ENCODE results near the gene ARL17B.
"Not testable (repeated sequence)": the region's sequence is repeated elsewhere in the genome, so short reads cannot be mapped to it uniquely, and the experiment has no call there.

ARL17B gene

DNA sequence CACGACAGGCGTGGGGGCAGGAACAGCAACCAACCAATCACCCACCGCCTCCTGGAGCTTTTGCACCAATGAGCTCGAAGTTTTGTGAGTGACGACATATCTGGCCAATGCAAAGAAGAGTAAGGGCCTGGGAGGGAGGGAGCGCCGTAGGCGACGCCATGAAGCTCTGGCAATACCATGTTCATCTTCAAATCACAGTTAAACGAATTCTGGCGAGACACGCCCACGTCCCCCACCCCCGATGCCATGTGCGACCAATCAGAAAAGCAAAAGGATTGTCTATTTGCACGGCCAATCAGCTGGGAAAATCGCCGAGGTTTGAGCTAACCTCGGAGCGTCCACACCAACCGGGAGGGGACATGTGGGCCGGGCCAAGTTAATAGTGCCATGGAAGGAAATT is at the start of gene ARL17B:
TSS of gene ARL17B (minus strand) at position 12 of the 400 bp plus-strand sequence. CDS start 3,369 bp downstream, outside the sequence.
- DNase-seq, result peak; percentile 90

DNA sequence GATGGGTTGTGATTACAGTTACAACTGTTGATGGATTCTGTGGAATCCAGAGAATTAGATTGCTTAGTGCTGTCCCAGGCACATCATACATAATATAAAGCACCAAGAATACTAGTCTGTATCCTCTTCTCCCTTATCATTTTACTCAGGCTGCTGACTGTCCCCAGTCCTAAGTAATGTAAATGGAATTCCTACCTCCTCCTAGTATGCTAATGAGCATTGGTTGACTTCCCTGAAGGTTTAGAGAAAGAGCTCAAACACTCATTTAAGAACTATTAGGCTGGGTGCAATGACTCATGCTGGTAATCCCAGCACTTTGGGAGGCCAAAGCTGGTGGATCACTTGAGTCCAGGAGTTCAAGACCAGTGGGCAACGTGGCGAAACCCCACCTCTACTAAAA is 48.3 kb upstream of the ARL17B start:
- not testable (repeated sequence) for DNase-seq

DNA sequence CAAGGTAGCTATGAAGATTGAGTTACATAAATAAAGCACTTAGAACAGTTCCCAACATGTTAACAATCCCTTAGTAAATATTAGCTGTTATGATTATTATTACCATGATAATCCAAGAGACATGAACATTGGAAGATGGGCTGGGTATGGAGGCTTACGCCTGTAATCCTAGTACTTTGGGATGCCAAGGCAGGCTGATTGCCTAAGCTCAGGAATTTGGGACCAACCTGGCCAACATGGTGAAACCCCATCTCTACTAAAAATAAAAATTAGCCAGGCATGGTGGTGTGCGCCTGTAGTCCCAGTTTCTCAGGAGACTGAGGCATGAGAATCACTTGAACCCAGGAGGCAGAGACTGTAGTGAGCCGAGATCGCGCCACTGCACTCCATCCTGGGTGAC is 45.6 kb upstream of the ARL17B start:
- not testable (repeated sequence) for DNase-seq

DNA sequence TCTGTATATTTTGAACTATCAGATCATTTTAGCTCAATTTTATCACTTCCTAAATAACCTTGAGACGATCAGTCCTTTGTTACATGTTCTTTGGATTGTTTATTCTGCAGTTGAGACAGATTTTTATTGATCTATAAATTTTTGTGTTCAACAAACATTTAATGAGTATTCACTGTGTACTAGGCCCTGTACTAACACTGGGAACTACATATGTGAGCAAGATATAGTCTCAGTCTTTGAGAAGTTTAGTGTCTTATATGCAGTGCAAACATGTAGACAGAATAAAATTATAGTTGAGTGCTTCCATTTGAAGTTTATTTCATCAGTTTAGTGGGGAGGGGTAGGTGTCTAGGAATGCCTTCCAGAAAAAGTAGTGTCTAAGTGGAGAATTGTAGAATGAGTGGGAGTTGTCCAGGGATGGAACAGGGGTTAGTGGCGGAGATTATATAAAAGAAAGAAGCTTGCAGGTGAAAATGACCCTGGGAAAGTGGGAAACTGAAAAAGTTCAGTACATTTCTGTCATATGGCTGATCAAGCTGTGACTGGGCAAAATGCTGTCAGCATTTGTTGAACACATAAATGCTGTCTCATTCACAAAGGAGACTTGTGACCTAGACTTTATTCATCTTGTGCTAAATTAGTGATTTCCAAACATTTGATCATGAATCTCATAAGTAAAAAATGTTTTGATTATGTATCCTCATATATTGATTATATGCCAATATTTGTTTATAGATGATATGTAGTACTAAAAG is 39.6 kb upstream of the ARL17B start:
- not testable (repeated sequence) for DNase-seq

DNA sequence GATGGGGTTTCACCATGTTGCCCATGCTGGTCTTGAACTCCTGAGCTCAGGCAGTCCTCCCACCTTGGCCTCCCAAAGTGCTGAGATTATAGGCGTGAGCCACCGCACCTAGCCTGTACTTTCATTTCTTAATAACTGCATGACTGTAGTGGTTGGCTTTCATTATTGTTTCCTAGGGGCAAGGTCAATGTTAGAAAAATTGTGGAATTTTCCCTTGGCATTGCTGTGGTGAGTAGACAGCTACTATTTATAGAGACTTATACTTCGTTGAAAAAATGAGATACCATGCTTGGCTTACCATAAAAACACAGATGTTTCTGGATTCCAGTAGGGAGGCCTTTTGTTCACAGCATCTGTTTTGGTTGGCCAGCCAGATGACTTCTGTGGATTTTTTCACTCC is 39.0 kb upstream of the ARL17B start:
- not testable (repeated sequence) for DNase-seq

DNA sequence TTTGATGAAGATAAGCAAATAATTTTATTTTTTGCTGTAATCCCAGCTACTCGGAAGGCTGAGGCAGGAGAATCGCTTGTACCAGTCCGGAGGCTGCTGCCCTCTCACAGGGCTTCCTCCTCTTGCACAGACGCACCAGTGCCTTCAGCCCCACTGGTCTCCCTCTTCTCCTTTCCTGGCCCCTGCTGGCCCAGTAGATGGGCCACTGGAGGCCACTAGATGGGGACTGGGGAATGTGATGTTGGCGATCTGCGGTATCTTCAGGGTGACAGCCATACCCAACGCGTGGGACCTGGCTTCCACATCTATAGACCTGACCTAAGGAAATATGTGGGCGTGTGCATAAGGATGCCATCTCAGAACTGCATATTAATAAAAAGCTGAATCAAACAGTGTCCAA is 38.4 kb upstream of the ARL17B start:
- not testable (repeated sequence) for DNase-seq

DNA sequence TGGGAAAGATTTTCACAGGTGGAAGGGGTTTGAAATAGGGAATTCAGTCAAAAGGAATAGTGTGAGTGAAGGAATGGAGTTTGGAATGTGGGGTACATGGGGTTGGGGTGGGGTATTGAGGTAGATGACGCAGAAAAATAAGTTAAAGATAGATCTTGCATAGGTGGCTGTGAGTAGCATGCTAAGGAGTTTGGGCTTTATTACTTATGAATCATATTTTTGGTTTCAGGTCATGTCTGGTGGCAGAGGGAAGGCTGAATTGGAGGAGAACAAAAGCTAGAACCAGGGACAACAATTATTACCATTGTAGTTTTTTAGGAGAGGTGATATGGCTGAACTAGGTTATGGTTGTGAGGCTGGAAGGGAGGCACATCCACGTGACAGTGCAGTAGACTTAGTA is 34.7 kb upstream of the ARL17B start:
- not testable (repeated sequence) for DNase-seq

DNA sequence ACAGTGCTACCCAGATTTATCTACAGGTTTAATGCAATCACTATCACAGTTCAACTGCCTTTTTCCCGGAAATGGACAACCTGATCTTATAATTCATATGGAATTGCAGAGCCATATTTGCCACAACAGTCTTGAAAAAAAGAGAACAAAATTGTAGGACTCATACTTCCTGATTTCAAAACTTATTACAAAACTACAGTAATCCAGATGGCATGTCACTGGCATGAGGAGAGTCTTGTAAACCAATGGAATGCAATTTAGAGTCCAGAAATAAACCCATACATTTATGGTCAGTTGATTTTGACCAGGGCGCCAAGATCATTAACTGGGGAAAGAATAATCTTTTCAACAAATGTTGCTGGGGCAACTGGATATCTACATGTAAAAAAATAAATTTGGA is 32.1 kb upstream of the ARL17B start:
- not testable (repeated sequence) for DNase-seq

DNA sequence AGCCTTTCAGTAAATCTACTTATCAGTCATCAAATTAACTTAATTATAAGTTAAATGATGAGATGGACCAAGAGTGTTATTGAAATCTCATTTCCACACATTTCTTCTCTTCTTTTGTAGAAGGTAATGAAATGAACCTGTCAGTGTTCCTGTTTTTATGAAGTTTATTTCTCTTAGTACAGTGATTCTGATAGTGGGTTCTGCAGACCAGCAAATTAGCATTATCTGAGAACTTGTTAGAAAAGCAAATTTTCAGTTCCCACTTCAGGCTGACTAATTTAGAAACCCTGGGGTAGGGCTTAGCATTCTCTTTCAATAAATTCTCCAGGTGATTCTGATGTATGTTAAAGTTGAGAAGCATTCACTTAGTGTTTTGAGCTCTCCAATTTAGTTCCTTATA is 23.9 kb upstream of the ARL17B start:
- DNase-seq, result not testable (repeated sequence)

DNA sequence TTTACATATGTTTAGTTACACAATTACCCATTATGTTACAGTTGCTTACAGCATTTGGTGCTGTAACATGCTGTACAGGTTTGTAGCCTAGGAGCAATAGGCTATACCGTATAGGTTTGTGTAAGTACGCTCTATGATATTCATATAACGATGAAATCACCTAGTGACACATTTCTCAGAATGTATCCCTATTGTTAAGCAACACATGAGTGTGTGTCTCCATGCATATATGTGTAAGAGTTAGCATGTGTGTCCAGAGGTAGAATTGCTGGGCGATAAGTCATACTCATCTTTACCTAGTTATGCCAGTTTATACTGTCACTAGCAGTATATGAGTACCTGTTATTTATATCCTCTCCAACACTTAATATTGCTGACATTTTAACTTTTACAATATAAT is 21.6 kb upstream of the ARL17B start:
- DNase-seq, result not testable (repeated sequence)

DNA sequence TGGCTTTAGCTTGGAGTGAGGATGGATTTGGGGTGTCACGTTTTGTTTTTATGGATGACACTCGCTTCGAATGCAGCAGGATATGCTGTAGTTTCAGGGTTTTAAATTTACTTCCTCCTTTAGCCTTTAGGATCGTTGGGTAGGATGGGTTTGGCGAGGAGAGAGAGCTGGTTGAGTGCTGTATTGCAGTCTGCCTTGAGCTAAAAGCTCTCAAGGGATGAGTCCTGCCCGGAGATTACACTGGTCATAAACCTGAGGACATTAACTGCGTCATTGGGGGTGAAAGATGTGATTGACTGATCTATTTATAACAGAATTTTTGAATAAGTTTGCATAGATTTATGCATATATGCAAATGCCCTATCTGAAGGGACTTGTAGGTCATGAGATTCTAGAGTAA is 11.9 kb upstream of the ARL17B start:
- DNase-seq, result not testable (repeated sequence)

DNA sequence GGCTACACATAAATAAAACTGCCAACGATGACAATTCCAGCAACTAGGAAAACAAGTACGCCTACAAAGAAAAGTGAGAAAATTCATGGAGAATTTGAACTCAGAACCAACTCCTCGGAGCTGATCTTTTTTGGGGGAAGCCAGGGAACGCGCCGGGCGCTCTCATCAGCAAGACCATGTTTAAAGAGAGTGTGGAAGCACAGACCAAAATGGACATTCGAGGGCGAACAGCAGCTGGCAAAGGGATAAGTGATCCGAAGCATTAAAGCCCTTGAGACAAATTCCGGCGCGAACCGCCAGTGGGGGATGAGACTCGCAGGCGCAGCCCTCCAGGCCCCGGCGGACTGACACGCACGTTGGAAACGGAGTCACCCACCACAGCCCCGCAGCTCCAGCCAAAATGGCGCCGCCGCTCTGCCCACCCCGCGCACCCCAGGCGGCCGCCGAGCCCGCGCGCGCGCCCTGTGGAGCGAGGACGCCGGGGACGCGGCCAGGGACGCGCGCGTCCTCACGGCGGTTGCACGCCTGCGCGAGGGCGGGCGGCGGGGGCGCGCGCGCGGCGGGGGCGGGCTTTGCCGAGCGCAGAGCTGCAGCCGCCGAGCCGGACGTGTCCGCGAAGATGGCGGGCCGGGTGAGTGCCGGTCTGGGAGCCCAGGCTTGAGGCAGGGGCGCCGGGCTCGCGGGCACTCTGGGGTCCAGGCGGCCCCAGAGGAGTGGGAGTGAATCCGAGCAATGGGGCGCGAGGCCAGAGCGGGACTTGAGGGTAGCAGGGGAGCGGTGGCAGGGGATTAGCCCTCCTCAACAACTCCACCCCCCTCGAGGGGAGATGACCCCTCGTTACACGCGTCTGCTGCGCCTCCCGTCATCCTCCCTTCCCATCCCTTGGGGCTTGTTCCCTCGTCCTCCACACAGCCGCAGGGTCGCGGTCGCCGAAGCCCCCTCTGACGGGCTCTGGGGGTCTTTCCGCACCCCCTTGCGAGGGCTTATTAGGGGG is 11.0 kb upstream of the ARL17B start:
- not testable (repeated sequence) for DNase-seq

DNA sequence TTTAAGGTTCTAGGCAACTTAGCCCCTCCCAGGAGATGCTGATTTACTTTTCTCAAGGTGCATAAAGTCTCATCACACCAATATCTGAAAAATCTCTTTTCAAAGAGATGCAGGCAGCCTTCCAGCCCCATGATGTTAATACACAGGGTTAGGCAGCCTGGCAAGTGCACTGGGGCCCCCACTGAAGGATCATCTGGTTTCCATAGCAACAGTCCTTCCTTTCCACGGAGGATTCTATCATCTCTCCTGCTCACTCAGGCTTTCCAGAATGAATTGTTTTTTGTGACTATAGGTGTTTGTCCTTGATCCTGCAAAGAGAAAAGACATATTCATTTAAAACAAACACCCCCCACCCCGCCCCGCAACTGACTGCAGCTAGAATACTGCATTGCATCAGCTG is 6.0 kb upstream of the ARL17B start:
- DNase-seq, result not testable (repeated sequence)

DNA sequence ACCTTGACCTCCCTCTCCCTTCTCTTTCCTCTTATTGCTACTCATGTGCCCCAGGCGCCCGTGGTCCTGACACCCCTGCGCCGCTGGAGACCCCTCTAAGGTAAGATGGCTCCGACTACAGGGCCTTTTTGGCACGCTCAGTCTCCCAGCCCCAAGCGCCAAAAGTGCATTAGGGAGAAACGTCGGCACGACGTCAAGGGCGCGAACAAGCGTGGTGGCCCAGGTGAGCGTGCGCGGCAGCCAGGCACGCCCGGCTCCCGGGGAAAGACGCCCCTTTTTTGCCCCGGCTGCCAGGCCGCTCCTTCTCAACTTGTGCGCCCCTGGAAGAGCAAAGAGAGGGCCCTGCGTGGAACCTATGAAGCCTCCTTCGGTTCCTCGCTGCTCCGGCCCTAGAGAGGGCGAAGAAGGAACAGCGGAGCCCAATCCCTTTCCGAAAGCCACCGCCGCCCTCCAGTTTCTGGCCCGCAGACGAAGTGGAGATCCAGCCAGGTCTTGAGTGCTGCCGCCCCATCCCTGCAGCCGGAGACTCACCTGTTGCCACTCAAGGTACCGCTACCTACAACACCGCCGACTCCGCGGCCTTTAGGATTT is 326 bp downstream of the ARL17B start:
- DNase-seq, result not testable (repeated sequence)

DNA sequence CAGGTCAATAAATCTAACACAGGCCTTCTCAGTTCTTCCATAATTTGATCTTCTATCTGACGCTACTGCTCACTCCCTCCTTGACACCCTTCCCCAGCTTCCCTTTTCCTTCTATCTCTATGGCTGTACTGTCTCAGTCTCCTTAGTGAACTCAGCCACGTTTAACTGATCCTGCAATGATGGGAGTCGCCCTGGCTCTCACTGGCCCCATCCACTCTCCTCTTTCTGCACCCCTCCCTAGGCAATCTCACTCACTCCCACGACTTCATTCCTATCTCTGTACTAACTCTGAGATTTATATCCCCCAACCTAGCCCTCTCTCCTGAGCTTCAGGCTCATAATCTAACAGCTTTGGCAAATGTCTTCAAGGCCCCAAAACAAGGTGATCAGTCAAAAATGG is 7.7 kb downstream of the ARL17B start:
- DNase-seq, result not testable (repeated sequence)

DNA sequence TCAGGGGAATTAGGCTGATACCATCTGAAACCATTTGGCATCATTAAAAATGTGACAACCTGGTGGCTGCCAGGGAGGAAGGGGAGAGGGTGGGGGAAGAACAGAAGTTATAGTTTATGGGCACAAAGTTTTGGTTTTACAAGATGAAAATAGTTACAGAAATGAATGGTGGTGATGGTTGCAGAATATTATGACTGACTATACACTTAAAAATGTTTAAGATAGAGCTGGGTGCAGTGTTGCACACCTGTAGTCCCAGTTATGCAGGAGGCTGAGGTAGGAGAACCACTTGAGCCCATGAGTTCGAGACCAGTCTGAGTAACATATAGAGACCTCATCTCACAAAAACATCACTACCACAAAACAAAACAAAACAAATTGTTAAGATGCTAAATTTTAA is 12.5 kb downstream of the ARL17B start:
- DNase-seq, result not testable (repeated sequence)

DNA sequence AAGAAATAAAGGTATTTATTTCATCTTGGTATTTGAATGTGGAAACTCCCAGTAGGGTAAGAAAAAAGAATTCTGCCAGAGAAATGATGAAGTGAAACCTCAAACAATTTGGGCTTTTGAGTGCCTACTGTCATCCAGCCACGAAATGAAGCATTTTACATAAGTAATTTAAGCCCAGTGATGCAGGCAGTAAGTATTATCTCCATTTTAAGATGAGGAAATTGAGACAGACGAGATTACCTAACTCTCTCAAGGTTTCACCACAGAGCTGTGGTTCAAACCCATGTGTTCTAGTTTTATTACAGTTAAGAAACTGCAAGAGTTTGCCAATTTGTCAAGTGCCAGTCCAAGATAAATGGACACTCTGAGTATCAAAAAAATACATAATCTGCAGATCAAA is 13.2 kb downstream of the ARL17B start:
- DNase-seq, result not testable (repeated sequence)

DNA sequence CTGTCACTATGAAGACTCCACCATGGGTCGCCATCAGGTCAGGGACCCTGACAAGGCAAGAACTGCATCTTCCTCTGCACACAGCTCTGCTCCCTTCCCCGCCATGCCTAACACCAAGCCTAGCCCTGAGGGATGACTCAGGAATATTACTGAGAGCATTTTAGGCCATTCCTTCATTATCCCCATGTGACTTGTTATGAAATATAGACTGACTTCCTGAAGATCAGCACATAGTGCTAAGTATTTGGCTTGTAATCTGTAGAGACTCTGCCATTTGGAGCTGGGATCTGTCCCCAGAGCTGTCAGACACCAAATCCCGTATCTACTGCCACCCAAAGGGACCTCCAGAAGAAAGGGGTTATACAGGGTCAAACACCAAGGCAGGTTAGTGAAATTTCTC is 19.4 kb downstream of the ARL17B start:
- DNase-seq, result not testable (repeated sequence)

DNA sequence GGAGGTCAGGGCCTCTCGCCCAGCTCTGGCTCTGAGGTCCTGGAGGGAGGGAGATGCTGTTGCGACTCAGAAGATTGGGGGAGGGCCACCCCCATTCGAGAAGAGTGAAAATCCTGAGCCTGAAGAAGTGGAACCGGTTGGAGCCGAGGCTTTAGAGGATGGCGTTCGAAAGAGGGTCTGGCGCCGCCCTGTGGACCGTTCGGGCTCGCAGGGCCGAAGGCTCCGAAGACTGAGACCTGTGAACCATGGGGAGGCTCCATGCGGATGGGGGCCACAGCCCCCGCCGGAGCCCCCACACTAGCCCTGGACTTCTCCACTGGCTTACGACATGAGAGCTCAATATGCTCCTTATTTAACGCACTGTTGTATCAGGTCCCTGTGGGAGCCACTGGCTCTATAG is 20.3 kb downstream of the ARL17B start:
- DNase-seq, result not testable (repeated sequence)

DNA sequence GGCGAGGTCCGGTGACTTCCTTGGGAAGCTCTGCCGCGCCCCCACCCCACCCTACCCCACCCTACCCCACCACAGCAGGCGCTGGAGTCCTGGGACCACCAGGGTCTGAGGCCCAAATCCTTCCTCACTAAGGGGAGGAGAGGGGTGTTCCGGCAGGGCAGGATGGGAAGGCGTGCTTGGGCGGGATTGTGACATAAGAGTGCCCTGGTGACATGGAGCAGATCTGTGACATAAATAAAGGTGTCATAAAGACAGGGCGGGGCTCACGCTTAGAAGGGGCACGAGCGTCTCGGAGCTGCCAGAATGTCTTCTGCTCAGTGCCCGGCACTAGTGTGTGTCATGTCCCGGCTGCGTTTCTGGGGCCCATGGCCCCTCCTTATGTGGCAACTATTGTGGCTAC is 66.7 kb downstream of the ARL17B start, which contains the start of gene LRRC37A:
TSS of gene LRRC37A (plus strand) at position 301 of the 400 bp plus-strand sequence. CDS start at position 304, 3 bp downstream.
- not testable (repeated sequence) for DNase-seq

DNA sequence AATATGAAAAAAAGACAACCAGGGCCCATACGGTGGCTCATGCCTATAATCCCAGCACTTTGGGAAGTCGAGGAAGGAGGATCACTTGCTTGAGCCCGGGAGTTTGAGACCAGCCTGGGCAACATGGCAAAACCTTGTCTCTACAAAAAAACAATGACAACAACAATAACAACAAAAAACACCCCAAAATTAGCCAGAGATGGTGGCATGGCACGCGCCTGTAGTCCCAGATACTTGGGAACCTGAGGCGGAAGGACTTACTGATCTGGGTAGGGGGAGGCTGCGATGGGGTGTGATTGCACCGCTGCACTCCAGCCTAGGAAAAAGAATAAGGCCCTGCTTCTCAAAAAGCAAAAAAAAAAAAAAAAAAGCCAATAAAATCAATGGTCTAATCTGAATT is 69.9 kb downstream of the ARL17B start:
- not testable (repeated sequence) for DNase-seq

DNA sequence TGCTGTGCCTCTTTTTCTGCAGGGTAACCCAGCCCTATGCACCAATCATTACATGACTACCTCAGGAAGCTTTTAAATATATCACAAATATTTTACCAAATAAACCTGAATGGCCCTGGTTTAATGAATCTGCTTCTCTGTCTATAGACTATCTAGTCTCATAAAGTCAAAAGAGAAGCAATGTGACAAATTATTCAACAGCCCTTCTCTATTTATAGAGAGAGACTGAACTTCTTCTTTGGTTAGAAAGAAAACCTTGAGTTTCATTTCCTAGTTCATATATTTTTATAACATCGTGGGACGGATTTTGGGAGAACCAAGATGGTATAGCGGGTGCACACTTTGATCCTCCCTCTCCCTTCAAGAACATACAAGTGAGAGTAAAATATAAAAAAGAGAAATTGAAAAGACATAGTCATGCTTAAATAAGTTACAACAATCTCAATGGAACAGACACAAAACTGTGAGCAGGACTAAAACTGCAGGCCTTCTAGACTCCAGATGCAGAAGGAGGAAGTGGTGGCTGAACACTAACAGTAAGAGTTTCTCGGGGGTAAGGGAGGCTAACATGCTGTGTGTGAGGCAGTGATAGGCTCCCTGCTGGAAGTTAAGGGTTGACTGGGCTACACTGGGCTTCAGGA is 70.5 kb downstream of the ARL17B start:
- DNase-seq, result not testable (repeated sequence)

Measured in activated CD8-positive, alpha-beta memory T cell treated with anti-CD3 and anti-CD28 coated beads, Interleukin-2, amount 50 U/mL, for 48 hours (primary cell).